Measurements from ENCODE around the gene RHOBTB1. TPM values are rescaled to one million over a fixed set of nuclear protein-coding genes. Genes with fewer than 3 reads are reported as not detected.

The RHOBTB1 gene
- total and polyA plus RNA-seq, 3 donors from 2014 or later = 38.1 to 47.1 (median 44.7) TPM

- Histone ChIP-seq H3K27me3 (no peaks in the 10 kb centered on the region), H3K36me3 (ENCODE audit: low read depth, missing control alignments) (no peaks in the 10 kb centered on the region), H3K4me1 (peaks cover 17% of the 10 kb centered on the region), H3K27ac (peak overlapping the region; percentile 89 to 97), H3K4me3 (peak overlapping the region; percentile 80 to 91), H3K9me3 (no peaks in the 10 kb centered on the region)
- 15 to 16% methylated on average over 2 of the region's 2 CpGs for WGBS, 2 donors
- no peak for DNase-seq
- intact Hi-C loops (cut with DNase I; ENCODE audit: low total_unique reads) = loop anchor here (10.0 kb wide), 1 partner anchor 117 kb away; no protein-coding TSS in a partner anchor
- TF ChIP-seq, protein P1, sequence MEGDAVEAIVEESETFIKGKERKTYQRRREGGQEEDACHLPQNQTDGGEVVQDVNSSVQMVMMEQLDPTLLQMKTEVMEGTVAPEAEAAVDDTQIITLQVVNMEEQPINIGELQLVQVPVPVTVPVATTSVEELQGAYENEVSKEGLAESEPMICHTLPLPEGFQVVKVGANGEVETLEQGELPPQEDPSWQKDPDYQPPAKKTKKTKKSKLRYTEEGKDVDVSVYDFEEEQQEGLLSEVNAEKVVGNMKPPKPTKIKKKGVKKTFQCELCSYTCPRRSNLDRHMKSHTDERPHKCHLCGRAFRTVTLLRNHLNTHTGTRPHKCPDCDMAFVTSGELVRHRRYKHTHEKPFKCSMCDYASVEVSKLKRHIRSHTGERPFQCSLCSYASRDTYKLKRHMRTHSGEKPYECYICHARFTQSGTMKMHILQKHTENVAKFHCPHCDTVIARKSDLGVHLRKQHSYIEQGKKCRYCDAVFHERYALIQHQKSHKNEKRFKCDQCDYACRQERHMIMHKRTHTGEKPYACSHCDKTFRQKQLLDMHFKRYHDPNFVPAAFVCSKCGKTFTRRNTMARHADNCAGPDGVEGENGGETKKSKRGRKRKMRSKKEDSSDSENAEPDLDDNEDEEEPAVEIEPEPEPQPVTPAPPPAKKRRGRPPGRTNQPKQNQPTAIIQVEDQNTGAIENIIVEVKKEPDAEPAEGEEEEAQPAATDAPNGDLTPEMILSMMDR (IDR thresholded peaks at IDR 0.05) = no peak
- TF ChIP-seq POLR2A (IDR thresholded peaks at IDR 0.05) = no peak
Observed at GRCh38 chr10:60942134-60942787, 1.7 kb downstream of the RHOBTB1 start.

- intact Hi-C loops (cut with DNase I; ENCODE audit: low total_unique reads) = loop anchor here (10.0 kb wide), 1 partner anchor 116 kb away; no protein-coding TSS in a partner anchor
- no peak overlapping the region for H3K27ac ChIP-seq
Observed at GRCh38 chr10:60940446-60940845, 3.5 kb downstream of the RHOBTB1 start.

GRCh38 chr10:60937784-60938654, 6.0 kb downstream of the RHOBTB1 start:
- DNase-seq = no peak
- H3K4me3 ChIP-seq = no peak overlapping the region
- peak overlapping the region; percentile 6 to 43 for H3K27ac ChIP-seq
- 50 to 57% methylated on average over 5 of the region's 5 CpGs for WGBS, 2 donors
- H3K27me3 ChIP-seq = no peaks in the 10 kb centered on the region
- no peaks in the 10 kb centered on the region for H3K9me3 ChIP-seq
- peaks cover 27% of the 10 kb centered on the region for H3K4me1 ChIP-seq
- intact Hi-C loops (cut with DNase I; ENCODE audit: low total_unique reads) = no loop called here
- TF ChIP-seq POLR2A (IDR thresholded peaks at IDR 0.05) = no peak
- TF ChIP-seq, protein P1 (IDR thresholded peaks at IDR 0.05) = no peak
- H3K36me3 ChIP-seq (ENCODE audit: low read depth, missing control alignments) = no peaks in the 10 kb centered on the region

More at GRCh38 chr10:60940446-60940845, 3.5 kb downstream of the RHOBTB1 start:
- no peaks in the 10 kb centered on the region for H3K27me3 ChIP-seq
- TF ChIP-seq, protein P1 (IDR thresholded peaks at IDR 0.05) = no peak
- no peak for TF ChIP-seq POLR2A (IDR thresholded peaks at IDR 0.05)
- H3K4me3 ChIP-seq = no peak overlapping the region
- H3K4me1 ChIP-seq = peaks cover 23% of the 10 kb centered on the region
- 58 to 63% methylated on average over 3 of the region's 3 CpGs for WGBS, 2 donors
- no peaks in the 10 kb centered on the region for H3K36me3 ChIP-seq (ENCODE audit: low read depth, missing control alignments)
- no peak for DNase-seq
- H3K9me3 ChIP-seq = no peaks in the 10 kb centered on the region

DNA sequence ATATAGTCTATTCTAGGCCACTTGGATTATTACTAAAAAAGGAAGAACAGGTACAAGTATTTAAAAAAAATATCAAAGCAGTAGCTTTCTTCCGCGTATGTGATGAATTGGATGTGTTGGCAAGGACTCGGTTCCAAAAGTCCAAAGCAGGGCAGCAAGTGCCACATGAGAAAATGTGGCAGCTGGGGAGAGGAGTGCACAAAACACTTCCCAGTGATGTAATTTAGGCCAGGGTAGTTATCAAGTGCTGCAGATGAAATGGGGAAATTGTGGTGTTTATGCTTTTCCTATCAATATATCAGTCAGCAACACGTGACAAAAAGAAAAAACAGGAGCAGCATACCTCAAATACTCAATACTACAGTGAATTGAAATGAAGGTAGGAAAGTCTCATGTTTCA, 7.0 kb downstream of the RHOBTB1 start:
- TF ChIP-seq, protein P1 (IDR thresholded peaks at IDR 0.05) = no peak
- no peak for TF ChIP-seq POLR2A (IDR thresholded peaks at IDR 0.05)
- intact Hi-C loops (cut with DNase I; ENCODE audit: low total_unique reads) = no loop called here
- no peaks in the 10 kb centered on the region for H3K27me3 ChIP-seq
- peaks cover 23% of the 10 kb centered on the region for H3K4me1 ChIP-seq
- WGBS, 2 donors = 60 to 70% methylated on average over 4 of the region's 4 CpGs
- H3K9me3 ChIP-seq = no peaks in the 10 kb centered on the region
- no peaks in the 10 kb centered on the region for H3K36me3 ChIP-seq (ENCODE audit: low read depth, missing control alignments)
- no peak for DNase-seq
- H3K27ac ChIP-seq = peak overlapping the region; percentile 6 to 33
- H3K4me3 ChIP-seq = no peak overlapping the region
